NCI-H510A treated with DMSO at 0.1 percent for 48 hours (cell line): Measurements from ENCODE around the gene SEMA6B.
"Not testable (repeated sequence)": the region's sequence is repeated elsewhere in the genome, so short reads cannot be mapped to it uniquely, and the experiment has no call there.

ENCODE experiments used
- DNase-seq: peaks from one replicate; lab custom pipeline; 2025; lab: John Stamatoyannopoulos, UW

SEMA6B gene

GRCh38 chr19:4559569-4559968 is at the start of gene SEMA6B:
SEMA6B (minus strand) TSS chr19:4559684; CDS start chr19:4558457, 1,227 bp downstream.
- DNase-seq = no peak

GRCh38 chr19:4606921-4607678 is 47.6 kb upstream of the SEMA6B start:
- DNase-seq = no peak

- DNase-seq = no peak
Measured at GRCh38 chr19:4606181-4606580, 46.7 kb upstream of the SEMA6B start.

GRCh38 chr19:4604912-4605311 is 45.4 kb upstream of the SEMA6B start:
- DNase-seq = no peak

GRCh38 chr19:4602915-4603314 is 43.4 kb upstream of the SEMA6B start:
- no peak for DNase-seq

- no peak for DNase-seq
Measured at GRCh38 chr19:4602173-4602788, 42.8 kb upstream of the SEMA6B start.

GRCh38 chr19:4600893-4601292 is 41.4 kb upstream of the SEMA6B start:
- DNase-seq = no peak

GRCh38 chr19:4600082-4600481 is 40.6 kb upstream of the SEMA6B start:
- DNase-seq = no peak

GRCh38 chr19:4598712-4599111 is 39.2 kb upstream of the SEMA6B start:
- DNase-seq = no peak

- no peak for DNase-seq
Measured at GRCh38 chr19:4597975-4598671, 38.6 kb upstream of the SEMA6B start.

- DNase-seq = no peak
Measured at GRCh38 chr19:4597278-4597974, 37.9 kb upstream of the SEMA6B start.

- DNase-seq = no peak
Measured at GRCh38 chr19:4596033-4596904, 36.8 kb upstream of the SEMA6B start.

- not testable (repeated sequence) for DNase-seq
Measured at GRCh38 chr19:4595158-4595557, 35.7 kb upstream of the SEMA6B start.

GRCh38 chr19:4594201-4594600 is 34.7 kb upstream of the SEMA6B start:
- DNase-seq = no peak

GRCh38 chr19:4593409-4593851 is 33.9 kb upstream of the SEMA6B start:
- no peak for DNase-seq

GRCh38 chr19:4592445-4592844 is 33.0 kb upstream of the SEMA6B start:
- DNase-seq = no peak

GRCh38 chr19:4591320-4591719 is 31.8 kb upstream of the SEMA6B start:
- no peak for DNase-seq

GRCh38 chr19:4590559-4590958 is 31.1 kb upstream of the SEMA6B start:
- DNase-seq = no peak

GRCh38 chr19:4589579-4590410 is 30.3 kb upstream of the SEMA6B start:
- DNase-seq = peak; percentile 12

- DNase-seq = no peak
Measured at GRCh38 chr19:4588291-4588761, 28.8 kb upstream of the SEMA6B start.
